ENCODE measurements around the gene MAP3K6. TPM values are rescaled to one million over a fixed set of nuclear protein-coding genes. Genes with fewer than 3 reads are reported as not detected.

MAP3K6 gene
- total and polyA plus RNA-seq, 2 of the 13 experiments (the other 11 are each of a cell fraction or from before 2014, with no cell fraction given) = 2.7 to 3.2 TPM

DNA sequence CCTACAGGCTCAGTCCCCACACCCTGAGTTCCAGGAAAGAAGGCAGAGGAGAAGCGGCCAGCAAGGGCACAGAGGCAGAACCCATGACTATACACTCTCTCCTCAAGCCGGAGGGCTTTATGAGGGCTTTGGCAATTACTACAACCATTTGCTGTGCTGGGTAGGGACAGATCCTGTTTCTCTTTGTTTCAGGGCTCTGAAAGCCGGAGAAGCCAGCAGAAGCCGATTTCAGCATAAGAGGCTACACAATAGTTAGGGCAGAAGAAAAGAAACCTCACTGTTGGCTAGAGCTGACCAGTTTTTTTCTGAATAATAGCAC lies 39.6 kb upstream of the MAP3K6 start:
- no peak overlapping the region for H3K4me2 ChIP-seq (ENCODE audit: low read depth, low read length)
- H3K9me3 ChIP-seq (ENCODE audit: low read length) = no peaks in the 10 kb centered on the region
- in situ Hi-C loops (cut with HindIII; ENCODE audit: extremely low pct_ligation_motif_present, low pct_unique_long_range_greater_than_20kb) (no loop called here), intact Hi-C loops (cut with micrococcal nuclease; ENCODE audit: unreplicated experiment) (no loop called here)
- DNase-seq (ENCODE audit: low spot score) (no peak), FAIRE-seq (no peak), ATAC-seq (no peak)
- ChIA-PET CTCF (ENCODE audit: low intra/inter-chr PET ratio, low total read pairs) (no interaction called here), POLR2A (no interaction called here)
- H3K4me3 ChIP-seq (replicated peaks in 1 of 3; ENCODE audit: insufficient read depth in 1 of 3, low read depth in 2 of 3, low read length in 3 of 3) = no peak overlapping the region
- no peak overlapping the region for H2AFZ ChIP-seq (ENCODE audit: low read length)
- H3K79me2 ChIP-seq (ENCODE audit: insufficient read depth, low read length) = no peaks in the 10 kb centered on the region
- H3K9ac ChIP-seq (ENCODE audit: insufficient read depth, low read depth, low read length) = no peak overlapping the region
- H3K27me3 ChIP-seq (ENCODE audit: control insufficient read depth in 1 of 2, insufficient read depth in 2 of 2, low read length in 2 of 2) = no peaks in the 10 kb centered on the region
- H3K36me3 ChIP-seq (replicated peaks in 1 of 2; ENCODE audit: control insufficient read depth in 1 of 2, insufficient read depth in 2 of 2, low read length in 2 of 2) = peaks cover 12 to 36% of the 10 kb centered on the region in 2 experiments
- H4K20me1 ChIP-seq (ENCODE audit: insufficient read depth, low read length) = no peaks in the 10 kb centered on the region
- no TSS peak for BruUV-seq (replicated peaks)
- TF ChIP-seq STAT5B (CRISPR knock-in tag; IDR thresholded peaks at IDR 0.05) (no peak), ZSCAN29 (CRISPR knock-in tag; conservative IDR thresholded peaks at IDR 0.05) (no peak), ARNTL (CRISPR knock-in tag; IDR thresholded peaks at IDR 0.05) (no peak), KAT8 (CRISPR knock-in tag; IDR thresholded peaks at IDR 0.05) (no peak)
- TF ChIP-seq, protein P1, sequence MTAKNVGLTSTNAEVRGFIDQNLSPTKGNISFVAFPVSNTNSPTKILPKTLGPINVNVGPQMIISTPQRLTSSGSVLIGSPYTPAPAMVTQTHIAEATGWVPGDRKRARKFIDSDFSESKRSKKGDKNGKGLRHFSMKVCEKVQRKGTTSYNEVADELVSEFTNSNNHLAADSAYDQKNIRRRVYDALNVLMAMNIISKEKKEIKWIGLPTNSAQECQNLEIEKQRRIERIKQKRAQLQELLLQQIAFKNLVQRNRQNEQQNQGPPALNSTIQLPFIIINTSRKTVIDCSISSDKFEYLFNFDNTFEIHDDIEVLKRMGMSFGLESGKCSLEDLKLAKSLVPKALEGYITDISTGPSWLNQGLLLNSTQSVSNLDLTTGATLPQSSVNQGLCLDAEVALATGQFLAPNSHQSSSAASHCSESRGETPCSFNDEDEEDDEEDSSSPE (CRISPR knock-in tag; IDR thresholded peaks at IDR 0.05) = no peak
- TF ChIP-seq, protein P2, sequence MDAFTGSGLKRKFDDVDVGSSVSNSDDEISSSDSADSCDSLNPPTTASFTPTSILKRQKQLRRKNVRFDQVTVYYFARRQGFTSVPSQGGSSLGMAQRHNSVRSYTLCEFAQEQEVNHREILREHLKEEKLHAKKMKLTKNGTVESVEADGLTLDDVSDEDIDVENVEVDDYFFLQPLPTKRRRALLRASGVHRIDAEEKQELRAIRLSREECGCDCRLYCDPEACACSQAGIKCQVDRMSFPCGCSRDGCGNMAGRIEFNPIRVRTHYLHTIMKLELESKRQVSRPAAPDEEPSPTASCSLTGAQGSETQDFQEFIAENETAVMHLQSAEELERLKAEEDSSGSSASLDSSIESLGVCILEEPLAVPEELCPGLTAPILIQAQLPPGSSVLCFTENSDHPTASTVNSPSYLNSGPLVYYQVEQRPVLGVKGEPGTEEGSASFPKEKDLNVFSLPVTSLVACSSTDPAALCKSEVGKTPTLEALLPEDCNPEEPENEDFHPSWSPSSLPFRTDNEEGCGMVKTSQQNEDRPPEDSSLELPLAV (CRISPR knock-in tag; conservative IDR thresholded peaks at IDR 0.05; ENCODE audit: low read depth) = no peak
- TF ChIP-seq, protein P3, sequence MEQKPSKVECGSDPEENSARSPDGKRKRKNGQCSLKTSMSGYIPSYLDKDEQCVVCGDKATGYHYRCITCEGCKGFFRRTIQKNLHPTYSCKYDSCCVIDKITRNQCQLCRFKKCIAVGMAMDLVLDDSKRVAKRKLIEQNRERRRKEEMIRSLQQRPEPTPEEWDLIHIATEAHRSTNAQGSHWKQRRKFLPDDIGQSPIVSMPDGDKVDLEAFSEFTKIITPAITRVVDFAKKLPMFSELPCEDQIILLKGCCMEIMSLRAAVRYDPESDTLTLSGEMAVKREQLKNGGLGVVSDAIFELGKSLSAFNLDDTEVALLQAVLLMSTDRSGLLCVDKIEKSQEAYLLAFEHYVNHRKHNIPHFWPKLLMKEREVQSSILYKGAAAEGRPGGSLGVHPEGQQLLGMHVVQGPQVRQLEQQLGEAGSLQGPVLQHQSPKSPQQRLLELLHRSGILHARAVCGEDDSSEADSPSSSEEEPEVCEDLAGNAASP (CRISPR knock-in tag; IDR thresholded peaks at IDR 0.05; ENCODE audit: borderline replicate concordance) = no peak
- 95% methylated on average over 4 of the region's 4 CpGs for WGBS (ENCODE audit: low lambda C conversion rate)
- no peaks in the 10 kb centered on the region for H3K4me1 ChIP-seq (ENCODE audit: insufficient read depth, low read length)
- no peak overlapping the region for H3K27ac ChIP-seq (ENCODE audit: extremely low read length, insufficient read depth, low read length)
